ENCODE results near the gene IL1R2.

DNA sequence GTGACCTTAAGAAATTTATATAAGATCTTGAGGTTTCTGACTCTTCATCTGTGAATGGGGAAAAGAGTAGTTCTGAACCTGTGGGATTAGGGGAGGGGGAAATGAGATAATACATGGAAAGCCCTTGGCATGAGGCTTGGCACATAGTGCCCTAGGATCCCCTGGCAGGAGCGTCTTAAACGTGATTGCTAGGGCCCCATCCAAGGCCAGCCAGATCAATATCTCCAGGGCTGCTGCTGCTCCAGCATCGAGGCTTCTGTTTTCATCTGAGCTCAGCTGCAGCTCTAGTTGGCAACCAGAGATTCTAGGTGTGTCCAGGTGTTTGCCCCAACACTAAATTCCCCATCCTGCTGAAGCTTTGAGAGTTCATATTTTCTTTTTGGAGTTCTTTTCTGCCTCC, 71.0 kb downstream of the IL1R2 start:
- TF ChIP-seq, protein P1, sequence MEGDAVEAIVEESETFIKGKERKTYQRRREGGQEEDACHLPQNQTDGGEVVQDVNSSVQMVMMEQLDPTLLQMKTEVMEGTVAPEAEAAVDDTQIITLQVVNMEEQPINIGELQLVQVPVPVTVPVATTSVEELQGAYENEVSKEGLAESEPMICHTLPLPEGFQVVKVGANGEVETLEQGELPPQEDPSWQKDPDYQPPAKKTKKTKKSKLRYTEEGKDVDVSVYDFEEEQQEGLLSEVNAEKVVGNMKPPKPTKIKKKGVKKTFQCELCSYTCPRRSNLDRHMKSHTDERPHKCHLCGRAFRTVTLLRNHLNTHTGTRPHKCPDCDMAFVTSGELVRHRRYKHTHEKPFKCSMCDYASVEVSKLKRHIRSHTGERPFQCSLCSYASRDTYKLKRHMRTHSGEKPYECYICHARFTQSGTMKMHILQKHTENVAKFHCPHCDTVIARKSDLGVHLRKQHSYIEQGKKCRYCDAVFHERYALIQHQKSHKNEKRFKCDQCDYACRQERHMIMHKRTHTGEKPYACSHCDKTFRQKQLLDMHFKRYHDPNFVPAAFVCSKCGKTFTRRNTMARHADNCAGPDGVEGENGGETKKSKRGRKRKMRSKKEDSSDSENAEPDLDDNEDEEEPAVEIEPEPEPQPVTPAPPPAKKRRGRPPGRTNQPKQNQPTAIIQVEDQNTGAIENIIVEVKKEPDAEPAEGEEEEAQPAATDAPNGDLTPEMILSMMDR (conservative IDR thresholded peaks at IDR 0.05; ENCODE audit: low read length) = no peak
- TF ChIP-seq EZH2phosphoT487 (IDR thresholded peaks at IDR 0.05; ENCODE audit: borderline replicate concordance, low read depth, low read length) = no peak

All from OCI-LY7 (cell line).